Caco-2 (cell line): Measurements from ENCODE around the gene FOXO3. TPM values are rescaled to one million over a fixed set of nuclear protein-coding genes. Genes with fewer than 3 reads are reported as not detected.

Source experiments
- BruUV-seq: library from RNA; stranded (reverse); fragments of 400-500 nt; replicated peaks from 2 replicates; lab custom pipeline; 2021; lab: Mats Ljungman, UMichigan
- CTCF ChIA-PET: fragments of 300-600 bp; sonication (Branson Sonifier 250); formaldehyde crosslinking; loops from one replicate; lab custom pipeline; 2022; ENCODE audit warnings: antibody characterized with exemption; lab: Charles Lee
- POLR2A ChIA-PET: fragments of 300-600 bp; sonication (Branson Sonifier 250); formaldehyde crosslinking; loops from one replicate; lab custom pipeline; 2022; ENCODE audit warnings: antibody characterized with exemption; lab: Charles Lee
- DNase-seq, 2 experiments: peaks; one replicate each; pipeline versions ENCODE4 v3.0.0 to v3.0.0-alpha.2; 2020 to 2022
- H3K27me3 ChIP-seq: replicated peaks from 2 replicates; pipeline ENCODE4 v1.6.0; 2011; ENCODE audit warnings: low read length; ENCODE audit not compliant: control insufficient read depth, insufficient read depth
- H3K36me3 ChIP-seq: 2 replicates; pipeline ENCODE4 v1.5.1; 2011; ENCODE audit warnings: low read length; ENCODE audit not compliant: control insufficient read depth, insufficient read depth
- H3K4me1 ChIP-seq: fragments of 250-450 bp; sonication (Bioruptor Pico); 2 replicates; pipeline ENCODE4 v1.5.1; 2020; ENCODE audit warnings: mild to moderate bottlenecking
- H3K4me3 ChIP-seq: 2 replicates; pipeline ENCODE4 v1.5.1; 2011; ENCODE audit warnings: low read depth, mild to moderate bottlenecking, control low read depth, low read length
- H3K9me3 ChIP-seq: fragments of 250-450 bp; sonication (Bioruptor Pico); 2 replicates; pipeline ENCODE4 v1.5.1; 2020; ENCODE audit warnings: mild to moderate bottlenecking, moderate library complexity
- H3K27ac Mint-ChIP-seq: one replicate; pipeline ENCODE4 v1.8.0; 2022; ENCODE audit warnings: mixed read lengths; ENCODE audit not compliant: unreplicated experiment
- H3K27me3 Mint-ChIP-seq: one replicate; pipeline ENCODE4 v1.8.0; 2022; ENCODE audit warnings: mixed read lengths; ENCODE audit not compliant: insufficient read depth, unreplicated experiment
- H3K36me3 Mint-ChIP-seq: one replicate; pipeline ENCODE4 v1.8.0; 2022; ENCODE audit warnings: mild to moderate bottlenecking, mixed read lengths; ENCODE audit not compliant: insufficient read depth, unreplicated experiment
- H3K4me1 Mint-ChIP-seq: one replicate; pipeline ENCODE4 v1.8.0; 2022; ENCODE audit warnings: low read depth, mixed read lengths; ENCODE audit not compliant: unreplicated experiment
- H3K4me3 Mint-ChIP-seq: one replicate; pipeline ENCODE4 v1.8.0; 2022; ENCODE audit warnings: mild to moderate bottlenecking, moderate library complexity, mixed read lengths; ENCODE audit not compliant: unreplicated experiment
- H3K9me3 Mint-ChIP-seq: one replicate; pipeline ENCODE4 v1.8.0; 2022; ENCODE audit warnings: mixed read lengths; ENCODE audit not compliant: unreplicated experiment
- intact Hi-C: fragments of 100-400 bp; cut with micrococcal nuclease; formaldehyde crosslinking; loops from one replicate; pipeline ENCODE4 v1.10.0; 2022; ENCODE audit not compliant: unreplicated experiment
- total RNA-seq: library from RNA; stranded (reverse); gene quantifications from 2 replicates; pipeline ENCODE4 v1.2.3, GENCODE V29; 2022
- TF ChIP-seq, protein P1 (sequence below), 2 experiments: fragments of 200-600 bp in 1 of 2; IDR thresholded peaks; 1 replicate in 1 of 2; 2 replicates in 1 of 2; pipeline versions ENCODE4 v1.5.1 to v1.8.0; 2011 to 2022; ENCODE audit warnings: antibody characterized with exemption in 1 of 2, control low read depth in 1 of 2, inconsistent platforms in 1 of 2, low read depth in 1 of 2, low read length in 1 of 2, mild to moderate bottlenecking in 1 of 2, moderate library complexity in 1 of 2; ENCODE audit not compliant: insufficient read depth in 1 of 2, severe bottlenecking in 1 of 2, unreplicated experiment in 1 of 2

The FOXO3 gene
- total RNA-seq, 1 experiment from 2014 or later: 34.3 TPM

DNA sequence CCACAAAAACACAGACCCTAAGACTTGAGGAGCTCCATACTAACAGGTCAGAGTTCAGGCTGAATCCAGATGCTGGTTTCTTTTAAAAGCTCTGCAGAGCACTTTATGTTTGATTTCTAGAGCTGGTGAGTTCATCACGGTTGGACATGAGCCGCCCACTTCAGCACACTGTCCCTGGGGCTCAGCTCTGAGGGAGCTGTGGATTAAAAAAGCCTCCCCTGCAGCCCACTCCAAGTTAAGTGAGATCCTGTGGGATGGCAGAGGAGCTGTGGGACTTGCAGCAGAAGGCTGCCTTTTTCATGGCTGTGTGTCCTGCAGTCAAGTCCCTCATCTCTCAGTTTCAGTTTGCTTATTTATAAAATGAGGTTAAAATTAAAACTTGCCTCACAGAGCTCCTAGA, 110.5 kb downstream of the FOXO3 start:
- no peaks in the 10 kb centered on the region for H3K27me3 Mint-ChIP-seq
- peaks cover 39% of the 10 kb centered on the region for H3K36me3 Mint-ChIP-seq
- H3K27ac Mint-ChIP-seq: no peak overlapping the region
- H3K4me3 Mint-ChIP-seq: no peak overlapping the region
- TF ChIP-seq, protein P1, sequence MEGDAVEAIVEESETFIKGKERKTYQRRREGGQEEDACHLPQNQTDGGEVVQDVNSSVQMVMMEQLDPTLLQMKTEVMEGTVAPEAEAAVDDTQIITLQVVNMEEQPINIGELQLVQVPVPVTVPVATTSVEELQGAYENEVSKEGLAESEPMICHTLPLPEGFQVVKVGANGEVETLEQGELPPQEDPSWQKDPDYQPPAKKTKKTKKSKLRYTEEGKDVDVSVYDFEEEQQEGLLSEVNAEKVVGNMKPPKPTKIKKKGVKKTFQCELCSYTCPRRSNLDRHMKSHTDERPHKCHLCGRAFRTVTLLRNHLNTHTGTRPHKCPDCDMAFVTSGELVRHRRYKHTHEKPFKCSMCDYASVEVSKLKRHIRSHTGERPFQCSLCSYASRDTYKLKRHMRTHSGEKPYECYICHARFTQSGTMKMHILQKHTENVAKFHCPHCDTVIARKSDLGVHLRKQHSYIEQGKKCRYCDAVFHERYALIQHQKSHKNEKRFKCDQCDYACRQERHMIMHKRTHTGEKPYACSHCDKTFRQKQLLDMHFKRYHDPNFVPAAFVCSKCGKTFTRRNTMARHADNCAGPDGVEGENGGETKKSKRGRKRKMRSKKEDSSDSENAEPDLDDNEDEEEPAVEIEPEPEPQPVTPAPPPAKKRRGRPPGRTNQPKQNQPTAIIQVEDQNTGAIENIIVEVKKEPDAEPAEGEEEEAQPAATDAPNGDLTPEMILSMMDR (IDR thresholded peaks at IDR 0.05; ENCODE audit: insufficient read depth in 1 of 2, low read depth in 1 of 2, low read length in 1 of 2, severe bottlenecking in 1 of 2, unreplicated experiment in 1 of 2): no peak
- H3K9me3 ChIP-seq: no peaks in the 10 kb centered on the region
- no peak for DNase-seq
- BruUV-seq: no TSS peak
- H3K36me3 ChIP-seq: no peaks in the 10 kb centered on the region
- intact Hi-C loops: no loop called here
- H3K9me3 Mint-ChIP-seq: no peaks in the 10 kb centered on the region
- H3K4me1 Mint-ChIP-seq: peaks cover 14% of the 10 kb centered on the region
- no peak overlapping the region for H3K4me3 ChIP-seq
- CTCF ChIA-PET: no interaction called here
- H3K4me1 ChIP-seq: no peaks in the 10 kb centered on the region
- POLR2A ChIA-PET: no interaction called here
- no peaks in the 10 kb centered on the region for H3K27me3 ChIP-seq

DNA sequence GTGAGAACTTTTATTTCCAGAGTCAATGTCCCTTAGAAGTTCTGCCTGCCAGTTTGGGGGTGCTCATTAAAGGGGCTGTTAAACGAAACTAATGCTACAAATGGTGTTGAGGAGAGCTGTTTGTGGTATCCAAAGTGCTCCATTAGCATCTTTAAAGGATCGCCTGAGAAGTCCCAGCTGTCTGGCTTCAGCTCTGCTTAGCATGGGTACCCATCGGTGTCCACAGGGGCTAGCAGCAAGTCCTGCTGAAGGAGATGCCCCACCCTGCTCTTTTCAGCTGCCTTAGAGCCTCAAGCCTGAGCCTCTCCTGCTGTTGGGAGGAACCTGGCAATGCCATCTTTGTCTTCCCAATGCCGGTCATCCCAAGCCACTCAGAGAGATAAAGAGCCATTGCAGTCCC, 111.1 kb downstream of the FOXO3 start:
- H3K9me3 ChIP-seq: no peaks in the 10 kb centered on the region
- no peak overlapping the region for H3K4me3 ChIP-seq
- H3K4me1 Mint-ChIP-seq: peaks cover 14% of the 10 kb centered on the region
- TF ChIP-seq, protein P1 (IDR thresholded peaks at IDR 0.05; ENCODE audit: insufficient read depth in 1 of 2, low read depth in 1 of 2, low read length in 1 of 2, severe bottlenecking in 1 of 2, unreplicated experiment in 1 of 2): no peak
- intact Hi-C loops: no loop called here
- H3K4me3 Mint-ChIP-seq: no peak overlapping the region
- no peaks in the 10 kb centered on the region for H3K36me3 ChIP-seq
- no peaks in the 10 kb centered on the region for H3K27me3 ChIP-seq
- POLR2A ChIA-PET: no interaction called here
- no peaks in the 10 kb centered on the region for H3K9me3 Mint-ChIP-seq
- no peaks in the 10 kb centered on the region for H3K4me1 ChIP-seq
- H3K27ac Mint-ChIP-seq: no peak overlapping the region
- no peak for DNase-seq
- CTCF ChIA-PET: no interaction called here
- H3K36me3 Mint-ChIP-seq: peaks cover 39% of the 10 kb centered on the region
- H3K27me3 Mint-ChIP-seq: no peaks in the 10 kb centered on the region
- BruUV-seq: no TSS peak

DNA sequence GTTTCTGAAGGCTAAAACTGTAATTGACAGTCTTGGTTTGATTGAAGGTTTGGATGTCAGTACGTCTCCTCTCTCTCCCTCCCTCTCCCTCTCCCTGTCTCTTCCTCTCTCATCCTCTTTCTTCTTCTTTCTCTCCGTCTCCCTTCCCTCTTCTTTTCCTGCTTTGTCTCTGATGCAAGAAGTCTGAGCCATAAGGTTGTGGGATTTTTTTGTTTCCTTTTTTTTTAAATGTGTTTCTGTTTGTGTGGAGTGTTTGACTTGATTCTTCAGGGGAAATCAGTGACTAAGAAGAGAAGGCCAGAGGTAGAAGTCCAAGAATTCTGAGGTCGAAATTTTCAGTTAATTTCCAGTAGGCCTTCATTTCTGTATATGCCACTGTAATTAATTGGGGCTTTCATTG, 111.9 kb downstream of the FOXO3 start:
- Mint-ChIP-seq H3K27me3 (no peaks in the 10 kb centered on the region), H3K36me3 (peaks cover 38% of the 10 kb centered on the region), H3K4me3 (no peak overlapping the region), H3K9me3 (no peaks in the 10 kb centered on the region), H3K4me1 (peaks cover 21% of the 10 kb centered on the region), H3K27ac (no peak overlapping the region)
- CTCF ChIA-PET: no interaction called here
- TF ChIP-seq, protein P1 (IDR thresholded peaks at IDR 0.05; ENCODE audit: insufficient read depth in 1 of 2, low read depth in 1 of 2, low read length in 1 of 2, severe bottlenecking in 1 of 2, unreplicated experiment in 1 of 2): no peak
- POLR2A ChIA-PET: no interaction called here
- Histone ChIP-seq H3K27me3 (no peaks in the 10 kb centered on the region), H3K4me3 (no peak overlapping the region), H3K9me3 (no peaks in the 10 kb centered on the region), H3K36me3 (no peaks in the 10 kb centered on the region), H3K4me1 (no peaks in the 10 kb centered on the region)
- BruUV-seq: no TSS peak
- intact Hi-C loops: no loop called here
- no peak for DNase-seq
